H1 (cell line): ENCODE data around the gene CELF2. TPM values are rescaled to one million over a fixed set of nuclear protein-coding genes. Genes with fewer than 3 reads are reported as not detected.

Experiments
- CTCF ChIA-PET: fragments of 300-600 bp; sonication (Branson Sonifier 250); formaldehyde crosslinking; loops from one replicate; lab custom pipeline; 2021; ENCODE audit not compliant: partially characterized antibody; lab: Charles Lee
- POLR2A ChIA-PET: fragments of 300-600 bp; sonication (Branson Sonifier 250); formaldehyde crosslinking; loops from one replicate; lab custom pipeline; 2021; ENCODE audit warnings: inconsistent platforms; ENCODE audit not compliant: partially characterized antibody; lab: Charles Lee
- DNase-seq, 2 experiments: peaks; one replicate each; pipeline versions ENCODE4 v3.0.0 to v3.0.0-alpha.2; 2010 to 2022; ENCODE audit warnings: low spot score in 2 of 2, low read depth in 1 of 2, mixed read lengths in 1 of 2
- FAIRE-seq: peaks from 2 replicates; lab custom pipeline; 2011; peaks lifted over from hg19 to GRCh38; lab: Jason Lieb, UNC
- H2AFZ ChIP-seq: 2 replicates; pipeline ENCODE4 v1.8.1; 2012; ENCODE audit warnings: low read length, inconsistent platforms
- H2AK5ac ChIP-seq: 2 replicates; pipeline ENCODE4 v1.6.1; 2013; ENCODE audit warnings: low read depth, low read length
- H2BK120ac ChIP-seq: replicated peaks from 2 replicates; pipeline ENCODE3; 2013; ENCODE audit warnings: low read depth, low read length, inconsistent platforms
- H2BK12ac ChIP-seq: 2 replicates; pipeline ENCODE4 v1.6.1; 2013; ENCODE audit warnings: low read depth, low read length
- H2BK15ac ChIP-seq: 2 replicates; pipeline ENCODE4 v1.6.1; 2013; ENCODE audit warnings: low read length
- H2BK20ac ChIP-seq: 2 replicates; pipeline ENCODE4 v1.6.1; 2013; ENCODE audit warnings: low read length
- H2BK5ac ChIP-seq: 2 replicates; pipeline ENCODE4 v1.6.1; 2013; ENCODE audit warnings: low read depth, low read length
- H3K14ac ChIP-seq: 2 replicates; pipeline ENCODE4 v1.6.1; 2013; ENCODE audit warnings: inconsistent platforms; ENCODE audit not compliant: insufficient read length
- H3K18ac ChIP-seq: 2 replicates; pipeline ENCODE4 v1.6.1; 2013; ENCODE audit warnings: low read length; ENCODE audit errors: extremely low read depth
- H3K23ac ChIP-seq: 2 replicates; pipeline ENCODE4 v1.6.1; 2013; ENCODE audit warnings: inconsistent platforms; ENCODE audit not compliant: insufficient read length
- H3K23me2 ChIP-seq: 2 replicates; pipeline ENCODE4 v1.6.1; 2013; ENCODE audit warnings: low read depth, low read length
- H3K27ac ChIP-seq: 2 replicates; pipeline ENCODE4 v1.6.1; 2011; ENCODE audit warnings: low read depth, low read length, inconsistent platforms
- H3K27me3 ChIP-seq, 4 experiments: replicated peaks in 1 of 4; 1 replicate in 1 of 4; 2 replicates in 3 of 4; pipeline versions ENCODE4 v1.6.1 to v1.8.1; 2011 to 2013; ENCODE audit warnings: low read length in 3 of 4, mild to moderate bottlenecking in 3 of 4, inconsistent platforms in 2 of 4, mixed read lengths in 2 of 4, moderate library complexity in 1 of 4; ENCODE audit not compliant: control insufficient read depth in 3 of 4, insufficient read depth in 3 of 4; ENCODE audit errors: extremely low read depth in 1 of 4
- H3K36me3 ChIP-seq, 4 experiments: 2 replicates each; pipeline versions ENCODE4 v1.6.1 to v1.8.1; 2011 to 2013; ENCODE audit warnings: mild to moderate bottlenecking in 4 of 4, low read length in 3 of 4, moderate library complexity in 2 of 4, control low read depth in 1 of 4, inconsistent platforms in 1 of 4; ENCODE audit not compliant: insufficient read depth in 4 of 4, control insufficient read depth in 2 of 4
- H3K4ac ChIP-seq: replicated peaks from 2 replicates; pipeline ENCODE3; 2013; ENCODE audit warnings: low read length, low read depth, mixed read lengths, inconsistent platforms; ENCODE audit not compliant: insufficient read length
- H3K4me1 ChIP-seq, 4 experiments: replicated peaks in 1 of 4; 1 replicate in 1 of 4; 2 replicates in 3 of 4; pipeline versions ENCODE4 v1.6.1 to v1.8.1; 2011 to 2013; ENCODE audit warnings: low read length in 3 of 4, inconsistent platforms in 2 of 4, mixed read lengths in 1 of 4; ENCODE audit not compliant: insufficient read depth in 4 of 4, control insufficient read depth in 3 of 4
- H3K4me2 ChIP-seq, 2 experiments: 2 replicates each; pipeline versions ENCODE4 v1.6.1 to v1.8.1; 2011 to 2013; ENCODE audit warnings: low read depth in 2 of 2, low read length in 2 of 2, control low read depth in 1 of 2, inconsistent platforms in 1 of 2, mild to moderate bottlenecking in 1 of 2; ENCODE audit not compliant: insufficient read depth in 1 of 2
- H3K4me3 ChIP-seq, 4 experiments: fragments of 200-600, 300-600 bp in 1 of 4; sonication (generic), shearing (Covaris generic), sonication (Bioruptor Twin) in 1 of 4; 2 replicates each; pipeline versions ENCODE4 v1.5.1 to v1.8.1; 2011 to 2016; ENCODE audit warnings: low read length in 4 of 4, low read depth in 3 of 4, control low read depth in 2 of 4, inconsistent platforms in 2 of 4, mild to moderate bottlenecking in 2 of 4, mixed read lengths in 1 of 4, moderate library complexity in 1 of 4; ENCODE audit not compliant: insufficient read depth in 2 of 4; ENCODE audit errors: extremely low read depth in 1 of 4
- H3K56ac ChIP-seq: replicated peaks from 2 replicates; pipeline ENCODE3; 2013; ENCODE audit warnings: low read depth, mild to moderate bottlenecking, mixed read lengths, low read length, inconsistent platforms; ENCODE audit not compliant: insufficient read length
- H3K79me1 ChIP-seq: 2 replicates; pipeline ENCODE4 v1.6.1; 2013; ENCODE audit warnings: low read depth, low read length, control low read depth
- H3K79me2 ChIP-seq, 2 experiments: 2 replicates each; pipeline versions ENCODE4 v1.6.1 to v1.8.1; 2012 to 2013; ENCODE audit warnings: low read length in 2 of 2, mild to moderate bottlenecking in 2 of 2, inconsistent platforms in 1 of 2; ENCODE audit not compliant: insufficient read depth in 2 of 2, control insufficient read depth in 1 of 2
- H3K9ac ChIP-seq, 4 experiments: replicated peaks in 1 of 4; 1 replicate in 1 of 4; 2 replicates in 3 of 4; pipeline versions ENCODE4 v1.6.1 to v1.8.1; 2011 to 2013; ENCODE audit warnings: low read depth in 3 of 4, low read length in 3 of 4, control low read depth in 2 of 4, mild to moderate bottlenecking in 2 of 4, moderate library complexity in 2 of 4, inconsistent platforms in 1 of 4; ENCODE audit errors: extremely low read depth in 1 of 4
- H3K9me3 ChIP-seq, 2 experiments: 2 replicates each; pipeline versions ENCODE4 v1.6.1 to v1.8.1; 2012 to 2013; ENCODE audit warnings: mild to moderate bottlenecking in 2 of 2, moderate library complexity in 2 of 2, control low read depth in 1 of 2, inconsistent platforms in 1 of 2, low read depth in 1 of 2, low read length in 1 of 2, mixed read lengths in 1 of 2; ENCODE audit not compliant: insufficient read depth in 2 of 2
- H4K20me1 ChIP-seq, 2 experiments: replicated peaks in 1 of 2; 2 replicates each; pipeline versions ENCODE3 to v1.8.1; 2011 to 2013; ENCODE audit warnings: inconsistent platforms in 2 of 2, low read length in 2 of 2, mild to moderate bottlenecking in 1 of 2; ENCODE audit not compliant: insufficient read depth in 2 of 2, control insufficient read depth in 1 of 2
- H4K5ac ChIP-seq: 2 replicates; pipeline ENCODE4 v1.6.1; 2013; ENCODE audit warnings: low read length, low read depth, mixed read lengths, inconsistent platforms; ENCODE audit not compliant: insufficient read length
- H4K8ac ChIP-seq: 2 replicates; pipeline ENCODE4 v1.8.0; 2013; ENCODE audit warnings: mild to moderate bottlenecking, moderate library complexity, low read length, inconsistent platforms; ENCODE audit not compliant: insufficient read depth; ENCODE audit errors: extremely low read depth
- H4K91ac ChIP-seq: replicated peaks from 2 replicates; pipeline ENCODE3; 2013; ENCODE audit warnings: low read length, mixed read lengths, inconsistent platforms; ENCODE audit not compliant: insufficient read length
- POU5F1 ChIP-seq: IDR thresholded peaks from 2 replicates; pipeline ENCODE4 v1.6.1; 2011; ENCODE audit warnings: low read depth, mild to moderate bottlenecking, low read length, moderate library complexity
- WGBS, 2 experiments: shearing (Covaris generic) in 1 of 2; methylation state at CpG; one replicate each; pipeline versions ENCODE4 v1.1.6 to v1.1.7; 2013 to 2015; ENCODE audit warnings: low lambda C conversion rate in 2 of 2, mixed read lengths in 2 of 2, inconsistent platforms in 1 of 2, low coverage in 1 of 2, missing lambda C conversion rate in 1 of 2; ENCODE audit not compliant: insufficient replicate concordance in 2 of 2, insufficient coverage in 1 of 2, insufficient read length in 1 of 2; ENCODE audit errors: extremely low coverage in 1 of 2, missing lambda C conversion rate in 1 of 2; 5-methylcytosine and 5-hydroxymethylcytosine counted together
- polyA plus RNA-seq, 7 experiments: library from polyadenylated mRNA; depleted of rRNA in 3 of 7; stranded (reverse) in 5 of 7; unstranded in 2 of 7; fragments of >200 nt in 5 of 7; fragments of 200-250 nt in 2 of 7; gene quantifications; 1 replicate in 5 of 7; 2 replicates in 1 of 7; 4 replicates in 1 of 7; pipeline versions ENCODE4 v1.2.1 to v1.2.3, GENCODE V29; 2011 to 2013; ENCODE audit warnings: missing spikeins in 2 of 7, mixed read lengths in 2 of 7
- total RNA-seq: library from RNA; stranded (reverse); fragmentation: NEBNext Ultra II Directional; extraction: Animal tissue kit (Norgen Biotek cat#: 25700); gene quantifications from 2 replicates; pipeline ENCODE4 v1.2.1, GENCODE V29; 2021

CELF2 gene
- total and polyA plus RNA-seq, 2 of the 8 experiments (the other 6 are each of a cell fraction or from before 2014, with no cell fraction given): 18.3 to 22.7 TPM

DNA sequence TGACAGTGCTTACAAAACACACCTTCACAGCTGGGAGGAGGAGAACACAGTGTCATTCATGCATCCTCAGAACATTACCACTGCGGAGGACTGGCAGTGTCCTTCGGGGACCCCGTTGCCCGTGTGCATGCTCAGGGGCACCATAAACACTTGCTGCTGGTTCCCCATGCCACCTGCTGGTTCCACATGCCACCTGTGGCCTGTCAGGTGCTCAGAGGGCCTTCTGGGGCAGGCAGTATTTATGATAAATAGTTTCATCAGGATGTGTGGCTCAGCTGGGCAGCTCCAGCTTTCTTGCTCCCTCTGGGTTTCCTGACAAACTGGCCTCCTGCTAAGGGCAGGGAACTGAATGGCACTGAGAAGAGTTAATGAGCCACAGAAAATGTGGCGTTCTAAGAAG, 32.1 kb downstream of the CELF2 start:
- ChIA-PET CTCF (interaction anchor here (0.6 kb wide), 1 partner anchor 141 kb away, joined by 5 read pairs; no protein-coding TSS in a partner anchor), POLR2A (no interaction called here)
- H2BK20ac ChIP-seq: no peak overlapping the region
- DNase-seq (no peak), FAIRE-seq (no peak)
- H3K9ac ChIP-seq: no peak overlapping the region; a peak in 1 of 7 replicates
- peak overlapping the region; percentile 88; the same call in 1 of the 2 replicates for H2AK5ac ChIP-seq
- H3K4me3 ChIP-seq: no peak overlapping the region
- H3K27me3 ChIP-seq: no peaks in the 10 kb centered on the region
- no peaks in the 10 kb centered on the region for H3K36me3 ChIP-seq
- H3K23me2 ChIP-seq: no peaks in the 10 kb centered on the region
- no peak overlapping the region for H3K23ac ChIP-seq
- H3K79me1 ChIP-seq: no peaks in the 10 kb centered on the region
- H3K18ac ChIP-seq: no peak overlapping the region
- no peak overlapping the region for H3K4me2 ChIP-seq
- no peaks in the 10 kb centered on the region for H3K79me2 ChIP-seq
- H3K27ac ChIP-seq: no peak overlapping the region
- peaks cover 0 to 6% (median 4%) of the 10 kb centered on the region in 4 experiments; a peak in 3 of 7 replicates for H3K4me1 ChIP-seq
- no peak for TF ChIP-seq POU5F1
- H2BK120ac ChIP-seq: no peak overlapping the region
- H2BK5ac ChIP-seq: no peak overlapping the region
- 85% methylated on average over 5 of the region's 5 CpGs; no CpG with 5 or more reads in 1 of the 2 experiments for WGBS, 2 experiments
- H4K5ac ChIP-seq: no peak overlapping the region
- no peak overlapping the region for H3K56ac ChIP-seq
- no peak overlapping the region for H3K14ac ChIP-seq
- H3K9me3 ChIP-seq: no peaks in the 10 kb centered on the region
- H2BK12ac ChIP-seq: no peak overlapping the region
- H4K8ac ChIP-seq: no peak overlapping the region
- H4K91ac ChIP-seq: no peak overlapping the region
- H4K20me1 ChIP-seq: no peaks in the 10 kb centered on the region
- no peak overlapping the region for H3K4ac ChIP-seq
- H2AFZ ChIP-seq: no peak overlapping the region
- H2BK15ac ChIP-seq: no peak overlapping the region
